ENCODE measurements around the gene CRYZ. TPM values are rescaled to one million over a fixed set of nuclear protein-coding genes. Genes with fewer than 3 reads are reported as not detected.
"Not testable (repeated sequence)": the region's sequence is repeated elsewhere in the genome, so short reads cannot be mapped to it uniquely, and the experiment has no call there.

CRYZ gene, protein sequence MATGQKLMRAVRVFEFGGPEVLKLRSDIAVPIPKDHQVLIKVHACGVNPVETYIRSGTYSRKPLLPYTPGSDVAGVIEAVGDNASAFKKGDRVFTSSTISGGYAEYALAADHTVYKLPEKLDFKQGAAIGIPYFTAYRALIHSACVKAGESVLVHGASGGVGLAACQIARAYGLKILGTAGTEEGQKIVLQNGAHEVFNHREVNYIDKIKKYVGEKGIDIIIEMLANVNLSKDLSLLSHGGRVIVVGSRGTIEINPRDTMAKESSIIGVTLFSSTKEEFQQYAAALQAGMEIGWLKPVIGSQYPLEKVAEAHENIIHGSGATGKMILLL
- total RNA-seq = 10 to 100 TPM in 1 of 2 donors, 1 to 10 TPM in 1; 8.1 to 27.0 TPM
- long read RNA-seq, transcript CRYZ-201 (9 exons, 1,888 nt) = major isoform, 16 of 22 reads
- long read RNA-seq, transcript CRYZ-205 (10 exons, 2,301 nt) = minor isoform, 5 of 22 reads
- long read RNA-seq, partial matches to known transcripts = 0 of 22 reads
- long read RNA-seq, other reads (novel, unspliced or antisense) = 0 of 22 reads

DNA sequence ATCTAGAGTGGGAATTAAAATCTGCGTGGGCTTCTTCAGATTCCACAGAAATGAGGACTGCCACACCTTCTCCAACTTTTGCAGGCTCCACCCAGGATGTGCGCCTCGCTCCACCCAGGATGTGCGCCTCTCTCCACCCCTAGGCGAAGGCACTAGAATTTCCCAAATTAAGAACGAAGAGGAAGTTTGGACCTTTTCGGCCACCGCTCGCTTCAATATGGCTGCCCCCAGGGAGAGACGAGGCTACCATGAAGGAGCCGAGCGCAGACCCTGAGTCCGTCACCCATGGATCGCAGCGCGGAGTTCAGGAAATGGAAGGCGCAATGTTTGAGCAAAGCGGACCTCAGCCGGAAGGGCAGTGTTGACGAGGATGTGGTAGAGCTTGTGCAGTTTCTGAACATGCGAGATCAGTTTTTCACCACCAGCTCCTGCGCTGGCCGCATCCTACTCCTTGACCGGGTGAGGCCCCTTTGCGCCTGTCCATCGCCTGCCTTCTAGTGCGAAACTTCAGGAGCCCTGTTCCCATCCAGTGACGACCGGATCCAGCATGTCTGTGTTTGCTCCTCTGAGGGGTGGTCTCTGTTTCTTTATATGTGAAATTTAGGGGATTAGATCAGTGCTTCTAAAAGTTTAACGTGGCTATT lies at the start of gene CRYZ, which contains the start of gene TYW3:
CRYZ (minus strand) TSS at position 91 of the 644 bp plus-strand sequence. CDS start 8,229 bp downstream, outside the sequence.
TYW3 (plus strand) TSS at position 193 of the 644 bp plus-strand sequence; CDS start at position 286, 93 bp downstream.
- ATAC-seq = peak; percentile 92
- intact Hi-C loops (cut with DNase I, micrococcal nuclease) = no loop called here
- peak; percentile 88 for DNase-seq

DNA sequence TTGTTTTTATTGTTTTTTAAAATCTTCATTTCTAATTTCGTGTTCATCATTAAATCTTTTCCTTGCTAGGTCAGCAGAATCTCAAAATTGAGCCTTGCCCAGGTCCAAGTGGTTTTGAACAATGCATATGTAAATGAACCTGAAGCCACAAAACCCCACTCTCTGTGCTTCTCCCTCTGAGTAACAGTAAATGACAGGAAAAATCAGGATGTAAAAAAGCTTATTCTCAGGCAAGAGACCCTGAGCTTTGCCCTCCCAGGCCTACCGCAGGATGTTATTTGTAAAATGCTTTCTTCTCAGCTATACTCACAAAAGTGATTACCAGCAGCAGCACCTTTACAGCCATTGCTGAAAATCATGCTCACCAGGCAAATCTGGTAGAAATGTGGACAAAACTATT lies 47.7 kb upstream of the CRYZ start:
- intact Hi-C loops (cut with DNase I, micrococcal nuclease) = loop anchor here in 1 of 2 donors (10.0 kb wide), 1 partner anchor 844 kb away; no protein-coding TSS in a partner anchor
- no peak for DNase-seq
- no peak for ATAC-seq

DNA sequence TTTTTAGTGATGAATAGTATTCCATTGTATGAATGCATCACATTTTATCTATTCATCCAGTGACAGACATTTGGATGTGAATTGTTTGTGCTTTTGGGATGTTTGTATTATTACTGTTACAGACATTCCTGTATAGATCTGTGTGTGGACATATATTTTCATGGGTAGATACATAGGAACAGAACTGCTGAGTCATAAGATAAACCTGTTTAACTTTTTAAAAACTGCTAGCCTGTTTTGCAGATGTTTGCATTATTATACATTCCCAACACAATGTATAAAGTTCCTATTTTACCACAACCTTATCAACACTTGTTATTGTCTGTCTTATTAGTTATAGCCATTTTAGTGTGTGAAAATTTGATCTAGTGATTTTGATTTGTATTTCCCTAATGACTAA lies 46.9 kb upstream of the CRYZ start:
- ATAC-seq = no peak
- intact Hi-C loops (cut with DNase I, micrococcal nuclease) = loop anchor here in 1 of 2 donors (10.0 kb wide), 1 partner anchor 845 kb away; no protein-coding TSS in a partner anchor
- no peak for DNase-seq

DNA sequence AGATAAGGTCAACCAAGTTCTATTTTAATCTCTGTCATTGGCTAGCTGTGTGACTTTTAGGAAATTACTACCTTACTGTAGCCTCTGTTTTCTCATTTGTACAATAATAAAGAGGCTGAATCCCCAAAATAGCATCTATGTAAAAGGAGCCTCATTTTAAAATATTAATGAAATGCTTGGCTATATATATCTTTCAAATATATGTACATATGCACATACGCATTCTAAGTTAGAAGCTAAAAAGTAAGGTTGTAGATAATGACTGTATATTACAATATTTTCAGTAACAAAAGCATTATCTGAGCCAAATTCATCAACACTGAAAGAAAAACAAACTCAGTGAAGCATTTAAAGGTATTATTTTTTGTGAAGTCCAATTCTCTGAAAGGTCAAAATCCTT lies 44.7 kb upstream of the CRYZ start:
- DNase-seq = no peak
- ATAC-seq = no peak
- intact Hi-C loops (cut with DNase I, micrococcal nuclease) = no loop called here

DNA sequence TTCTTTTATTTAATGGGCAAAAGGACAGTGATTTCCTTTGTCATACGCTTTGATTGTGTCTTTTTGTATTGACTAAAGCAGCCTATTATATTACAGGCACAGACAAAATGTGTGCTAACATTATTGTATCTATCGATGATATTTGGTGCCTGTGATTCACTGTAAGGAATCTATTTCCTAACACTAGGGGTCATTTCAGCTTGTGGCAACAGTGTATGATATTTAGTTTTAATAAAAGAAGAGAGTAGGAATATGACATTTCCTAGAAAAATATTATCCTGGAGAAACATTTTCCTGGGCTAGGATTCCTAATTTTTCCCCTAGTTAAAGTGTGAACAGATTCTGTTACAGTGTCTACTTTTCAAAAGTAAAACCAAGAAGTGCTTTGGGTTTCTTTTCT lies 42.9 kb upstream of the CRYZ start:
- no peak for DNase-seq
- ATAC-seq = no peak
- intact Hi-C loops (cut with DNase I, micrococcal nuclease) = no loop called here

DNA sequence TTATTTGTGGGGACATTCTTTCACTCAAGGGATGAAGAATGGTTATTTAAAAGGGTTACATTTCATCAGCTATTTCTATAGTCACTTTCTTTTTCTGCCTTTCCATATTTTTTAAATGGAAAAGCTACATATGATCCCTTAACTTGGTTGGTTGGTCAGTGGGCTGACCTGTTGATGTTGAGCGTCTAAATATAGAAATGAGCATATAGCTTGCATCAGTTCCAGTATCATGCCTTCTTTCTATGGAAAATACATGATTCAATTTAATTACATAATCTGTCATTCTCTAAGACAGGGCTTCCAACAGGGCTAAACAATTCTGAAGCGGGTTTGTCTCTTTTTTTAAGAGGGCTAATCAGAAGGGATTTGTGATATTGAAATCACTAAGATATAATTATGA lies 40.7 kb upstream of the CRYZ start:
- ATAC-seq (no peak), DNase-seq (no peak)
- intact Hi-C loops (cut with DNase I, micrococcal nuclease) = loop anchor here in 1 of 2 donors (5.0 kb wide), 1 partner anchor 429 kb away; no protein-coding TSS in a partner anchor

DNA sequence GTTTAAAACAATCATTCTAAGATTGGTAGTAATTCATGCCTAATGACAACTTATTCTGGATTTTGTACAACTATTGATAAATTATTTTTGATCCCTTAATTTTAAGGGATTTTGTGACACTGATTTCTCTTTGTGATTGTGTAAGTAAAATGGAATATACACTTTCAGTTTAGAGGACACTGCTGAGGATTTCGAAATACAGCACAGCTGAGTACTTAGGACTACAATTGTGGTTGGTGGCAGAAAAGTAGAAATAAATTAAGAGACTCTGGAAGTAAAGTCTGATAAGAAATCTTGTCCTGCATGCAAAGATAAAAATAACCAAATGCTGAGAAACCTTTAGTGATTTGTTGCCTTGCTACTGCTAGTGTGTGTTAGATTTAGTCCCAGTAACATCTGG lies 40.1 kb upstream of the CRYZ start:
- intact Hi-C loops (cut with DNase I, micrococcal nuclease) = loop anchor here in 1 of 2 donors (5.0 kb wide), 1 partner anchor 429 kb away; no protein-coding TSS in a partner anchor
- ATAC-seq (no peak), DNase-seq (no peak)

DNA sequence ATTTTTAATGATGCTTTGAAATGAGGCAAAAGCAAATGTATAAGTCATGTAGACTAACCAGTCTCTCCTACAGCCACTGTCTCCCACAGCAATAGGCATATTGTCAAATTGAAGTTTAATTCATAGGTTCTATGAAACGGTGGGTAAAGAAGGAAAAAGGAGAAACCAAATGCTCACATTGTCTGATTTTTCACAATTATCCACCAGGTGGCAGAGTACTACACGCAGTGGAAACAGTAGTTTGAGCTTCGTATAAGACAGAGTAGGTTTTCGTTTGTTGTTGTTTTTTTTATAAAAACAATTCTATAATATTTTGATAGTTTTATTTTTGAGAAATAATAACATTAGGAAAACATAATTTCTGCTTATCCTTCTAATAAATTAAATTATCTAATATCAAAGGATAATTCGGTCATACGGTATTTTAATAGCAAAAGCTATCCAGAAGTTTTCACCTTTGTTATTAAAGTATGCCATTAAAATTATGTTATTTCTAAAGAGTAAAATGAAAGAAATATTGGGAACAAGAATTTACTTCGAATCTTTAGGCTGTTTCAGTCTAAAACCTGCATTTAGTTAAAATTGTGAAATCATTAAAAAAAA lies 39.2 kb upstream of the CRYZ start:
- DNase-seq (no peak), ATAC-seq (peak; percentile 45)
- intact Hi-C loops (cut with DNase I, micrococcal nuclease) = loop anchor here in 1 of 2 donors (5.0 kb wide), 1 partner anchor 430 kb away; no protein-coding TSS in a partner anchor

DNA sequence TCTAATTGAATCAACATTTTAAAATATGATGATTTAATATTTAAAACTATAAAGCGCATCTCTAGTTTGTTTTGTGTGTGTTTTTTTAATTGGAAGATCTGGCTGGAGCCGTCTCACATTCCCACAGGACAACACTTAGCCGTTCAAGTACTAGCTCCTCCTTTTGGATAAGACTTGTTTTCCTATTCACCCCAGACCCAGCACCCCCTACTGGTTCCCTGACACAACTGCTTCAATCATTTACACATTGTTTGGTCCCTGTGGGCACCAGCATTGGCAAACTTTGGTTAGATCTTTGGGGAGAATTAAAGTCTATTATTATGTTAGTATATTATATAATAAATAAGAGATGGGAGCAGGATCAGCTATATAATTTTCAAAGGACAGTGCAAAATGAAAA lies 34.6 kb upstream of the CRYZ start:
- no peak for ATAC-seq
- intact Hi-C loops (cut with DNase I, micrococcal nuclease) = no loop called here
- DNase-seq = no peak

DNA sequence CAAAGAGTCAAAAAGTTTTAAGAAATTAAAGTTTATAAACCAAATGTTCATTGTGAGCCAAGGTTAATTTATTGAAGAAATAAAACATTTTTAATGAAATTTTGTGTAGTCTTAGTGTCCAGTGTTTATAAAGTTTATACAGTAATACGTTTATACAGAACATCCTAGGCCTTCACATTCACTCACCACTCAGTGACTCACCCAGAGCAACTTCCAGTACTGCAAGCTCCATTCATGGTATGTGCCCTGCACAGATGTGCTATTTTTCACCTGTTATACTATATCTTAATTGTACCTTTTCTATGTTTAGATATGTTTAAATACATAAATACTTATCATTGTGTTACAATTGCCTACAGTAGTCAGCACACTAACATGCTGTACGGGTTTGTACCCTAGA lies 33.7 kb upstream of the CRYZ start:
- DNase-seq (no peak), ATAC-seq (no peak)
- intact Hi-C loops (cut with DNase I, micrococcal nuclease) = no loop called here

DNA sequence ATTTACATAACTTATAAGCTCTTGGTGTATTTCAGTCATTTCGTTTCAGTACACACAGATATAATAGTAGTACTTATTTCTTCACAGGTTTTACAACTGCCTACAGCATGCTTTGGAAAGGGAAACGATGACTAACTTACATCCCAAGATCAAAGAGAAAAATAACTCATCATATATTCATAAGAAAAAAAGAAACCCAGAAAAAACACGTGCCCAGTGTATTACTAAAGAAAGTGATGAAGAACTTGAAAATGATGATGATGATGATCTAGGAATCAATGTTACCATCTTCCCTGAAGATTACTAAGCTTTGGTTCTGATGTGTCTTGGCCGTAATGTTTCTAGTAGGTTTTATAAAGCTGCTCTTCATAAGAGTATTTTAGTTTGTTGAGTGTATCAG lies 31.0 kb upstream of the CRYZ start:
- no peak for ATAC-seq
- no peak for DNase-seq
- intact Hi-C loops (cut with DNase I, micrococcal nuclease) = no loop called here

DNA sequence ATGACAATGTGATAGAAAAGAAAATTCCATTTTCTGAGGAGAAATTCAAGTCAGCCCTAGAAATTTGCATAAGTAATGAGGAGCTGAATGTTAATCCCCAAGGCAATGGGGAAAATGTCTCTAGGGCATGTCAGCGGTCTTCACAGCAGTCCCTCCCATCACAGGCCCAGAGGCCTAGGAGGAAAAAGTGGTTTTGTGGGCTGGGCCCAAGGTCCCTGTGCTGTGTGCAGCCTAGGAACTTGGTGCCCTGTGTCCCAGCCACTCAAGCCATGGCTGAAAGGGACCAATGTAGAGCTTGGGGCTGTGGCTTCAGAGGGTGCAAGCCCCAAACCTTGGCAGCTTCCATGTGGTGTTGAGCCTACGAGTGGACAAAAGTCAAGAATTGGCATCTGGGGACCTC lies 23.8 kb upstream of the CRYZ start:
- intact Hi-C loops (cut with DNase I, micrococcal nuclease) = not testable (repeated sequence)

DNA sequence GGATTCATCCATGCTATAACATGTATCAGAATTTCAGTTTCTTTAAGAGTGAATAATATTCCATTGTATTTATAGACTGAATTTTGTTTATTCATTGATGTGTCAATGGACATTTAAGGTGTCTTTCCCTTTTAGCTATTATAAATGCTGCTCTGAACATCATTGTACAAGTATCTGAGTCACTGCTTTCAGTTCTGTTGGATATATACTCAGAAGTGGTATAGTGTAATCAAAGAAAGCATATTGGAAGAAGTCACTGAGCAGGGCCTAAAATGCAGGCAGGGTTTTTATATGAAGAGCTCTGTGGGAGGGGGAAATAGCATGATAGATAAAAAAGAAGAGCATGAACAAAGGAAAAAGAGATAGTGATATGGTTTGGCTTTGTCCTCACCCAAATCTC lies 22.6 kb upstream of the CRYZ start:
- intact Hi-C loops (cut with DNase I, micrococcal nuclease) = no loop called here
- no peak for ATAC-seq
- no peak for DNase-seq

More for the DNA sequence above, 23.8 kb upstream of the CRYZ start:
- ATAC-seq, DNase-seq: not testable (repeated sequence)

DNA sequence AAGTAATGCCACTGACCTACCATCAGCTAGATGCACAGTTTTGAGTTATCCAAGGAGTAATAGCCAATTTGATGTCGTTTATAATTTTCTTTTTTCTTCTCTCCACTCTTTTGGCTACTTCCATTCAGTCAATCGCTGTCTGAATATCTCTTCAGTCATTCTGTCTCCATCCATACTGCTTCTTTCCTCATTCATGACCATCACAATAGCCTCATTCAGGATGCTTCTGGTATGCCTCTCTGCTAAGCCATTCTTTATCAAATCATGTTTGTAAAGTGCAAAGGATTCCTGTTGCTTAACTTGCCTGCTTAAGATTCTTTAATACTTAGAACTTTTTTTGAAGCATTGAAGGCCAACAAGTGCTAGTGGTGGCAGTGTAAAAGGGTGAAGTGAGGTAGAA lies 20.3 kb upstream of the CRYZ start:
- intact Hi-C loops (cut with DNase I, micrococcal nuclease) = no loop called here
- no peak for ATAC-seq
- DNase-seq = no peak

DNA sequence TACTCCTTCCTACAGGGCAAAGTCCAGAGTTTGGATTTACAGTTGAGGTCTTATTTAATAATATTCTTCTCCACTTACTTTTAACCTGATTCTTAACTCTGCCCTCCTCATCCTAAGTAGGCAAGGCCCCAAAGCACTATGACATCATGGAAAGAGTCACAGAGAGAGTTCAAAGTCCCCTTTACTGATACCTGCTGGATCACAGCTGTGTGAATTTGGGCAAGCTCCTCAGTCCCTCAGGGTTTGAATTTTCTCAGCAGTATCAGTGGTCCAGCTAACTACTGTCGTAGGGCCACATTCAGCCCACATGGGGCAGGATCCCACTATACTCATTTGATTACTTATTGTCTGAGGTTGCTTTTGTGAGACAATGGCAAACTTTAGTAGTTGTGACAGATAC lies 16.1 kb upstream of the CRYZ start:
- no peak for DNase-seq
- ATAC-seq = peak; percentile 35
- intact Hi-C loops (cut with DNase I, micrococcal nuclease) = no loop called here

DNA sequence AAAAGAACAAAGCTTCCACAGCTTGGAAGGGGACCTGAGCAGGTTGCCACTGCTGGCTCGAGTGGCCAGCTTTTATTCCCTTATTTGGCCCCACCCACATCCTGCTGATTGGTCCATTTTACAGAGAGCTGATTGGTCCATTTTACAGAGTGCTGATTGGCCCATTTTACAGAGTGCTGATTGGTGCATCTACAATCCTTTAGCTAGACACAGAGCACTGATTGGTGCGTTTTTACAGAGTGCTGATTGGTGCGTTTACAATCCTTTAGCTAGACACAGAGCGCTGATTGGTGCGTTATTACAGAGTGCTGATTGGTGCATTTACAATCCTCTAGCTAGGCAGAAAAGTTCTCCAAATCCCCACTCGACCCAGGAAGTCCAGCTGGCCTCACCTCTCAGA lies 12.4 kb upstream of the CRYZ start:
- DNase-seq; intact Hi-C loops (cut with DNase I, micrococcal nuclease); ATAC-seq: not testable (repeated sequence)

DNA sequence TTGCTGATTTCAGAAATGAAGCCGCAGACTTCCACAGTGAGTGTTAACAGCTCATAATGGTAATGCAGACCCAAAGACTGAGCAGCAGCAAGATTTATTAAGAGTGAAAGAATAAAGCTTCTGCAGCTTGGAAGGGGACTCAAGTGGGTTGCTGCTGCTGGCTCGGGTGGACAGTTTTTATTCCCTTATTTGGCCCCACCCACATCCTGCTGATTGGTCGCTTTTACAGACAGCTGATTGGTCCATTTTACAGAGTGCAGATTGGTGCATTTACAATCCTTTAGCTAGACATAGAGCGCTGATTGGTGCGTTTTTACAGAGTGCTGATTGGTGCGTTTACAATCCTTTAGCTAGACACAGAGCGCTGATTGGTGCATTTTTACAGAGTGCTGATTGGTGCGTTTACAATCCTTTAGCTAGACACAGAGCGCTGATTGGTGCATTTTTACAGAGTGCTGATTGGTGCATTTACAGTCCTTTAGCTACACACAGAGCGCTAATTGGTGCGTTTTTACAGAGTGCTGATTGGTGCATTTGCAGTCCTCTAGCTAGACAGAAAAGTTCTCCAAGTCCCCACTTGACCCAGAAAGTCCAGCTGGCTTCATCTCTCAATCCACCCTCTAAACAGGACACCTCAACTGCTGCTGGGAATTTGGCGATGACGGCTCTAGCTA lies 7.6 kb upstream of the CRYZ start:
- intact Hi-C loops (cut with DNase I, micrococcal nuclease); DNase-seq; ATAC-seq: not testable (repeated sequence)

DNA sequence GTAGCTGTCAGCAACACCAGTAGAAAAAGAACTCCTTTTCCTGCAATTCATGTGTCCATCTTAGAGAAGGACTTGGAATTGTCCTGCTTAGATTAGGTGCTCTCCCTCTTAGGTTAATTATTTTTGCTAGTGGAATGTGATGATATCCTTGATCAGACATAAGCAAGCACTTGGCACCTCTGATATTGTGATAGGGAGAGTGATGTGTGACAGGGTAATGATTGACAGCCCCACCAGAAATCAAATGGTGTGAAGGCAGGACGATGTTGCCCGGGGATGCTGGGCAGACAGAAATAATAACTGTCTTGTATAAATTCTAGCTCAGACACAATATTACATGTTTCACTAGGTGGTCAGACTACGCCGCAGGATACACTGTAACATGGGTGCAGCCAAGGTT lies 4.5 kb upstream of the CRYZ start:
- ATAC-seq = no peak
- intact Hi-C loops (cut with DNase I, micrococcal nuclease) = no loop called here
- no peak for DNase-seq
